Common myeloid progenitor, CD34-positive (primary cell): ENCODE results near the gene VPS35.

Experiments
- CTCF ChIA-PET: fragments of 350-600 bp; sonication (Branson Sonifier 250); formaldehyde crosslinking; loops from one replicate; lab custom pipeline; 2021; ENCODE audit warnings: antibody characterized with exemption; lab: Charles Lee
- POLR2A ChIA-PET: fragments of 350-600 bp; sonication (Branson Sonifier 250); formaldehyde crosslinking; loops from one replicate; lab custom pipeline; 2021; ENCODE audit warnings: antibody characterized with exemption; lab: Charles Lee
- DNase-seq, 3 donors: peaks; one replicate each; pipeline versions ENCODE4 v3.0.0 to v3.0.0-alpha.2; 2013
- H3K27ac ChIP-seq, 2 experiments: 1 replicate in 1 of 2; 2 replicates in 1 of 2; pipeline ENCODE4 v1.7.0; 2013; ENCODE audit warnings: inconsistent platforms in 2 of 2, low read length in 2 of 2, mild to moderate bottlenecking in 2 of 2, low read depth in 1 of 2, moderate library complexity in 1 of 2; ENCODE audit not compliant: severe bottlenecking in 2 of 2, insufficient read depth in 1 of 2, poor library complexity in 1 of 2
- H3K27me3 ChIP-seq, 5 experiments: replicated peaks in 2 of 5; 1 replicate in 3 of 5; 2 replicates in 2 of 5; pipeline versions ENCODE4 v1.6.1 to v1.7.0; 2013; ENCODE audit warnings: low read length in 4 of 5, mild to moderate bottlenecking in 2 of 5, moderate library complexity in 2 of 5, inconsistent platforms in 1 of 5; ENCODE audit not compliant: insufficient read depth in 5 of 5, control insufficient read depth in 4 of 5
- H3K36me3 ChIP-seq, 4 experiments: 1 replicate in 2 of 4; 2 replicates in 2 of 4; pipeline versions ENCODE4 v1.6.1 to v1.7.0; 2013; ENCODE audit warnings: low read length in 3 of 4, control low read depth in 1 of 4, mild to moderate bottlenecking in 1 of 4; ENCODE audit not compliant: control insufficient read depth in 4 of 4, insufficient read depth in 4 of 4
- H3K4me1 ChIP-seq, 4 experiments: 1 replicate in 3 of 4; 2 replicates in 1 of 4; pipeline versions ENCODE4 v1.6.1 to v1.7.1; 2013; ENCODE audit warnings: low read length in 3 of 4, mild to moderate bottlenecking in 3 of 4, control low read depth in 1 of 4, inconsistent platforms in 1 of 4, moderate library complexity in 1 of 4; ENCODE audit not compliant: control insufficient read depth in 4 of 4, insufficient read depth in 4 of 4; ENCODE audit errors: control extremely low read depth in 1 of 4
- H3K4me3 ChIP-seq, 7 experiments: 1 replicate in 4 of 7; 2 replicates in 3 of 7; pipeline versions ENCODE4 v1.5.1 to v1.7.0; 2013; ENCODE audit warnings: mild to moderate bottlenecking in 7 of 7, low read length in 6 of 7, moderate library complexity in 6 of 7, inconsistent platforms in 2 of 7, low read depth in 2 of 7, control low read depth in 1 of 7; ENCODE audit not compliant: insufficient read depth in 4 of 7, control insufficient read depth in 1 of 7; ENCODE audit errors: extremely low read depth in 1 of 7
- H3K9me3 ChIP-seq, 5 experiments: 1 replicate in 4 of 5; 2 replicates in 1 of 5; pipeline versions ENCODE4 v1.6.1 to v1.7.1; 2013; ENCODE audit warnings: low read length in 4 of 5, mild to moderate bottlenecking in 2 of 5, inconsistent platforms in 1 of 5, low read depth in 1 of 5, moderate library complexity in 1 of 5; ENCODE audit not compliant: control insufficient read depth in 4 of 5, insufficient read depth in 2 of 5; ENCODE audit errors: control extremely low read depth in 1 of 5
- WGBS: methylation state at CpG from one replicate; pipeline ENCODE4 v1.1.5; 2013; ENCODE audit not compliant: insufficient coverage; 5-methylcytosine and 5-hydroxymethylcytosine counted together

Gene VPS35

DNA sequence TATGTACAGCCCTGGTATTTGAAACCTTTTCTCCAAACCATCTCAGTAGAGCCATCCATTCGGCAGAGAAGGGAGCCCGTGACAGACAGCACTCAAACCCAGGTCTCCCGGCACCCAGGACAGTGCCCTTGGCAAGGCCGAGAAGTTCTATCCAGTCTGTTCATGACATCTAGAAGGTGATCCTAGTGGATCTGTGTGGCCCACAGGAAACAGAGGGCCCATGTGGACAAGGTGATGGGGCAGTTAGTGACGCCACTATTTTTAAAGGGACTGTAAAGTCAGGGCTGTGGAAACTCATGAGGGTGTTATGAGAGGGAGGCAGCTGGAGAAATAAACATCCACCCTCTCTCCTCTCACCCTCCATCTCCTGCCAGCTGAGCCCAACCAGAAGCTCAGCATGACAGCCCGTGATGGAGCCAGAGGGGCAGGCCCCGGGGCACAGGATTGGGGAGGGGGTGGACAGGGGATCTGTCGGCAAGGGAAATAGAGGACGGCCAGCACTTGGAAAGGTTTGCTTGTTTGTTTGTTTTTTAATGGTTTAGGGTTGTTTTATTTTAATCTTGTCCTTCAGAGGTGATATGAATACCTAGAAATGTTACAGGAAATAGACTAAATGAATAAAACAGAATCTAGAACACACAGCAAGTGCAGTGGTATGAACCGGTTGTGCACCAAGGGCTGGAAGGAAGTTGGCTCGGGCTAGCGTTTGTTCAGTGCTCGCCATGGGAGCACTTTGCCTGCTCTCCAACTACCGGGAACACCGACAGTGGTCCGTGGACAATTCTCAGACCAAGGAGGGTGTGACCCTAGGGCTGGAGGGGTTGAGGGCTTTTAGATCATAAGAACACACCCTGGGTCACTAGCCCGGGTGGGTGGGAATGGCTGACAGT is 42.1 kb upstream of the VPS35 start:
- no peak for DNase-seq
- 95% methylated on average over 11 of the region's 17 CpGs for WGBS
- no peaks in the 10 kb centered on the region for H3K36me3 ChIP-seq
- H3K27ac ChIP-seq, result no peak overlapping the region
- H3K4me1 ChIP-seq, result no peaks in the 10 kb centered on the region
- no peaks in the 10 kb centered on the region for H3K9me3 ChIP-seq
- ChIA-PET POLR2A (no interaction called here), CTCF (no interaction called here)
- no peak overlapping the region for H3K4me3 ChIP-seq
- H3K27me3 ChIP-seq, result no peaks in the 10 kb centered on the region

DNA sequence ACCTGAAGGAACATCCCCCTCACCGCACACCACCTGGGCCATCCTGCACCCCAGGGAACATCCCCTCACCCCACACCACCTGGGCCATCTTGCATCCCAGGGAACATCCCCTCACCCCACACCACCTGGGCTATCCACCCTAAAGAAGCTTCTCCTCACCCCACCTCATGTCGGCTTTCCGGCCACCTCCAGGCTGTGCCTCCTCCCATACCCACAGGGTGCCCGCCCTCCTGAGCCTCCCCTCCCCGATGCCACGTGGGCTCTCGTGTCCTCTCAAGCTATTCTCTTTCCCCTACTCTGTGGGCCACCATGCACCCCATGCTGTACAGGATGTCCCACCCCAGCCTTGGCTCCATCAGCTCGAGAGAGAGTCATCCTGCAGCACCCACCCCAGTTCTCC is 41.1 kb upstream of the VPS35 start:
- Histone ChIP-seq H3K4me1 (no peaks in the 10 kb centered on the region), H3K36me3 (no peaks in the 10 kb centered on the region), H3K4me3 (no peak overlapping the region), H3K9me3 (peaks cover 0 to 3% (median 0%) of the 10 kb centered on the region in 5 experiments), H3K27ac (no peak overlapping the region), H3K27me3 (no peaks in the 10 kb centered on the region)
- POLR2A ChIA-PET, result no interaction called here
- WGBS, result 97% methylated on average over 8 of the region's 8 CpGs
- CTCF ChIA-PET, result no interaction called here
- DNase-seq, result no peak

DNA sequence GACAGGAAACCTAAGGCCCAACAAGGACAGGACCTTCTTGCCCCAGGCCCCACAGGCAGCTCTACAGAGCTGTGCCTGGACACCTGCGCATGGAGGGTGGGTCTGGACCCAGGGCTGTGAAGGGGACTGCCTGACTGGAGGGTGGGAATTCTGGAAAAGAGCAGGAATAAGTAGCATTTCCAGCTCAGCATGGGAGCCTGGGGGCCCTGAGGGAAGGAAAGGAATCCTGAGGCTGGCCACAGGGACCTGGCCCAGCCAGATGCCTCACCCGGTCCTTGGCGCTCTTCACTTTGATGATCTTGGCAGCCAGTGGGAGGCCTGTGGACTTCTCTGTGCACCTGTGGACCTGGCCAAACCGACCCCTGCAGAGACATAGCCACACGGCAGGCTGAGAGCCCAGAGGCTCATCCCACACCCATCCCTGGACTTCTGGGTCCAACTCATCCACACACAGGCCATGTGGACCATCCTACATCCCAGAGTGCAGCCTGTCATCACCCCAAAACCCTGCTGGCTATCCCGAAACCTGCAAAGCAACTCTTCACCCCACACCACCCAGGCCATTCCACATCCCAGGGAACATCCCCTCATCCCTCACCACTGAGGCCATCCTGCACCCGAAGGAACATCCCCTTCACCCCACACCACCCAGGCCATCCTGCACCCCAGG is 40.5 kb upstream of the VPS35 start:
- no peaks in the 10 kb centered on the region for H3K4me1 ChIP-seq
- H3K36me3 ChIP-seq, result no peaks in the 10 kb centered on the region
- WGBS, result 98% methylated on average over 6 of the region's 7 CpGs
- no peak overlapping the region for H3K4me3 ChIP-seq
- ChIA-PET POLR2A (no interaction called here), CTCF (no interaction called here)
- H3K27me3 ChIP-seq, result no peaks in the 10 kb centered on the region
- no peak for DNase-seq
- H3K9me3 ChIP-seq, result peaks cover 0 to 4% (median 0%) of the 10 kb centered on the region in 5 experiments
- no peak overlapping the region for H3K27ac ChIP-seq

DNA sequence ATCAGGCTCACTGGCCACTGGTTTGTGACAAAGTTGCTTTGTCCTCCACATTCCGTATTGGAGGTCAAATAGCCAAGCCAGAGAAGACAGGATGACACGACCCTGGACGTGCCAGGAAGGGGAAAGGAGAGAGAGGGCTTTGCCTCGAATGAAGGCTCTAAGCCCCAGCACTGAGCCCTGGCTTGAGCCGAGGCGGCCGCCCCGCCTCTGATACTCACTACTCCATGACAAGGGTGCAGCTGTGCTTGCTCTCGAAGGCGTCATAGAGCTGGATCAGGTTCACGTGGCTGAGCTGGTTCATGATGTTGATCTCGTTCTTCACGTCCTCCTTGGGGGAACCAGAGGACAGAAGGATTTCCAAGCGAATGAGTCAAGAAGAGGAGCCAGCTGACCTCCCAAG is 39.8 kb upstream of the VPS35 start:
- 98% methylated on average over 14 of the region's 14 CpGs for WGBS

DNA sequence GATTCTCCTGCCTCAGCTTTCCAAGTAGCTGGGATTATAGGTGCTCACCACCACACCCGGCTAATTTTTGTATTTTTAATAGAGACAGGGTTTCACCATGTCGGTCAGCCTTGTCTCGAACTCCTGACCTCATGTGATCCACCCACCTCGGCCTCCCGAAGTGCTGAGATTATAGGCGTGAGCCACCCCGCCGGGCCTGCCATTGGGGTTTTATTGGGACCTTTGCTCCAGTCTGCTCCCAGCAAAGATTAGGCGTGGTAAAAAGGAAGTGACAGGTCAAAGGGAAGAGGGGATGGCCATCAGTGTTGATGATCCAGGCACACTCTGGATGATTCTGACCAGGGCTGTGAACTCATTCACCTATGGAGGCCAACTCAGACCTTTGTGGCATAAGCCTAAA is 38.7 kb upstream of the VPS35 start:
- ChIA-PET CTCF (interaction anchor here (1.8 kb wide), 1 partner anchor 73 kb away, joined by 5 read pairs; no protein-coding TSS in a partner anchor), POLR2A (no interaction called here)
- 98% methylated on average over 9 of the region's 9 CpGs for WGBS
- Histone ChIP-seq H3K4me3 (no peak overlapping the region), H3K9me3 (peaks cover 0 to 4% (median 0%) of the 10 kb centered on the region in 5 experiments), H3K36me3 (no peaks in the 10 kb centered on the region), H3K27ac (no peak overlapping the region), H3K4me1 (no peaks in the 10 kb centered on the region), H3K27me3 (no peaks in the 10 kb centered on the region)
- no peak for DNase-seq

More for the DNA sequence above, 39.8 kb upstream of the VPS35 start:
- no peaks in the 10 kb centered on the region for H3K36me3 ChIP-seq
- no peaks in the 10 kb centered on the region for H3K27me3 ChIP-seq
- no peaks in the 10 kb centered on the region for H3K4me1 ChIP-seq
- H3K4me3 ChIP-seq, result no peak overlapping the region
- CTCF ChIA-PET, result no interaction called here
- DNase-seq, result no peak
- H3K9me3 ChIP-seq, result peaks cover 0 to 4% (median 0%) of the 10 kb centered on the region in 5 experiments
- POLR2A ChIA-PET, result no interaction called here
- no peak overlapping the region for H3K27ac ChIP-seq

DNA sequence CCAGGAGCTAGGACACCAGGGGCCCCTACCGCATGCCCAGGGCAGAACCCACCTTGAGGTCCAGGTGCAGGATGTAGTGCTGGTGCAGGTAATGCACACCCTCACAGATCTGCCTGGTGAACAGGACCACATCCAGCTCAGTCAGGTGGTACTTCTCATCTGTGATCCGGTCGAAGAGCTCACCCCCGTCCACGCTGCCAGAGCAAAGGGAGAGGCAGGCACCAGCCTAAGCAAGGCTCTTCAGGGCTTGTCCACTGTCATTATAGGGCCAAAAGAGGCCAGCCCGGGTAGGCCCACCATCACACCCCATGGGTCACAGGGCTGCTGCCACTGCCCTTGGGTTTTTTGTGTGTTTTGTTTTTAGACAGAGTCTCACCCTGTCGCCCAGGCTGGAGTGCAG is 38.2 kb upstream of the VPS35 start:
- no peak for DNase-seq
- Histone ChIP-seq H3K4me1 (no peaks in the 10 kb centered on the region), H3K36me3 (no peaks in the 10 kb centered on the region), H3K27ac (no peak overlapping the region), H3K27me3 (no peaks in the 10 kb centered on the region), H3K9me3 (peaks cover 0 to 4% (median 0%) of the 10 kb centered on the region in 5 experiments), H3K4me3 (no peak overlapping the region)
- 96% methylated on average over 7 of the region's 7 CpGs for WGBS
- ChIA-PET CTCF (interaction anchor here (1.8 kb wide), 1 partner anchor 73 kb away, joined by 5 read pairs; no protein-coding TSS in a partner anchor), POLR2A (no interaction called here)

DNA sequence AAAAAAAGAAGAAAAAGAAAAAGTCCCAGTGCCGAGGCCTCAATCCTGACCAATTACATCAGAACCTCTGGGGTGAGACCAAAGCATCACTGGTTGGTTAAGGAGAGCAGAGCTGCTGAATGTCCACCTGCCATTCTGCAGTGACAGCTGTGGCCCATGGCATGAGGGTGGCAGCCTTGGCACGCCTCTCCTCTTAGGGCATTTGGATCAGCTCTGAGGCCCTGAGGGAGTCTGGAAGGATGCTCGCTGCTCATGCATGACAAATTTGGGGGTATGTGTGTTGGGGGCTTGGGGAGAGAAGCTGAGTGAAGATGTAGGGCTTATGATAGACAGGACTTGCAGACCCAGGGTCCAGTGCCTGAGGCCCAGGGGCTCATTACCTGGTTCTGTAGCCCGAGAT is 32.9 kb upstream of the VPS35 start:
- Histone ChIP-seq H3K4me3 (no peak overlapping the region), H3K27me3 (no peaks in the 10 kb centered on the region), H3K4me1 (no peaks in the 10 kb centered on the region), H3K9me3 (peaks cover 0 to 4% (median 0%) of the 10 kb centered on the region in 5 experiments), H3K27ac (no peak overlapping the region), H3K36me3 (no peaks in the 10 kb centered on the region)
- CTCF ChIA-PET, result interaction anchor here (0.6 kb wide), 1 partner anchor 11 kb away, joined by 3 read pairs; no protein-coding TSS in a partner anchor
- WGBS, result 100% methylated on average over 2 of the region's 4 CpGs
- POLR2A ChIA-PET, result no interaction called here
- no peak for DNase-seq
